Panc1 (cell line): ENCODE data around the gene RBM44.

Source experiments
- POLR2AphosphoS5 ChIP-seq: IDR thresholded peaks from 2 replicates; pipeline ENCODE4 v1.6.1; 2012; ENCODE audit warnings: mild to moderate bottlenecking, low read depth, low read length, moderate library complexity
- TCF7L2 ChIP-seq: IDR thresholded peaks from 2 replicates; pipeline ENCODE4 v1.6.1; 2011; ENCODE audit warnings: mild to moderate bottlenecking, low read depth, low read length, inconsistent platforms
- TF ChIP-seq, protein P1 (sequence below): fragments of 450-650 bp; IDR thresholded peaks from 2 replicates; pipeline ENCODE4 v1.5.1; 2017; ENCODE audit warnings: mild to moderate bottlenecking

DNA sequence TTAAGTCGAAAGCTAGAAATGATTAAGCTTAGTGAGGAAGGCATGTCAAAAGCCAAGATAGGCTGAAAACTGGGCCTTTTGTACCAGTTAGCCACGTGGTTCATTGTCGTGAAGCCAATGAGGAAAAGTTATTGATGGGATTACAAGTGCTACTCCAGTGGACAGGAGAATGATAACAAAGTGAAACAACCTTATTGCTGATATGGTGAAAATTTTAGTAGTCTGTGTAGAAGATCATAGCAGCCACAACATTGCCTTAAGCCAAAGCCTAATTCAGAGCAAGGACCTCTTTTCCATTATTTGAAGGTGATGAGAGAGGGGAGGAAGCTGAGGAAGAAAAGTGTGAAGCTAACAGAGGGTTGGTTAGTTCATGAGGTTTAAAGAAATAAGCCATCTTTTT is 36.8 kb downstream of the RBM44 start:
- TF ChIP-seq, protein P1, sequence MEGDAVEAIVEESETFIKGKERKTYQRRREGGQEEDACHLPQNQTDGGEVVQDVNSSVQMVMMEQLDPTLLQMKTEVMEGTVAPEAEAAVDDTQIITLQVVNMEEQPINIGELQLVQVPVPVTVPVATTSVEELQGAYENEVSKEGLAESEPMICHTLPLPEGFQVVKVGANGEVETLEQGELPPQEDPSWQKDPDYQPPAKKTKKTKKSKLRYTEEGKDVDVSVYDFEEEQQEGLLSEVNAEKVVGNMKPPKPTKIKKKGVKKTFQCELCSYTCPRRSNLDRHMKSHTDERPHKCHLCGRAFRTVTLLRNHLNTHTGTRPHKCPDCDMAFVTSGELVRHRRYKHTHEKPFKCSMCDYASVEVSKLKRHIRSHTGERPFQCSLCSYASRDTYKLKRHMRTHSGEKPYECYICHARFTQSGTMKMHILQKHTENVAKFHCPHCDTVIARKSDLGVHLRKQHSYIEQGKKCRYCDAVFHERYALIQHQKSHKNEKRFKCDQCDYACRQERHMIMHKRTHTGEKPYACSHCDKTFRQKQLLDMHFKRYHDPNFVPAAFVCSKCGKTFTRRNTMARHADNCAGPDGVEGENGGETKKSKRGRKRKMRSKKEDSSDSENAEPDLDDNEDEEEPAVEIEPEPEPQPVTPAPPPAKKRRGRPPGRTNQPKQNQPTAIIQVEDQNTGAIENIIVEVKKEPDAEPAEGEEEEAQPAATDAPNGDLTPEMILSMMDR, result no peak
- no peak for TF ChIP-seq POLR2AphosphoS5
- TF ChIP-seq TCF7L2, result no peak
